Measurements from ENCODE around the gene METTL4. TPM values are rescaled to one million over a fixed set of nuclear protein-coding genes. Genes with fewer than 3 reads are reported as not detected.

Gene METTL4
- total and polyA plus RNA-seq, 2 of the 8 experiments (the other 6 are each of a cell fraction or from before 2014, with no cell fraction given) = 8.5 to 11.5 TPM

DNA sequence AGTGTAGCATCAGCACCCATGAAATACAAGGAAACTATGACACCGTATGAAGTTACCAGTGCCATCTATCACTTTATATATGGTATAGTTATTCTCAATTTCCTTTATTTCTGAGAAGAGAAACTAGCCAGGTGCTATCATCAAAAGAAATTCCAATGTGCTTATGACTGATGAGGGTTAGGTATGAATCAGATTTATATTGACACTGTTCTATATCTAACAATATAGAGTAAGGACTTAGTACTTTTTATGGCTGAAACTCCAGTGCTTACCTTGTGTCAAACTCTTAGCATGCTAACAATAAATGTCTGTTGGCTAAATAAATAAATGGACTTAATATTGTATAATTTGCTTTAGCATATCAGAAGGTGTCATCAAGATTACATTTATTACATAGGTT lies 6.9 kb downstream of the METTL4 start:
- TF ChIP-seq SAP30 (IDR thresholded peaks at IDR 0.05; ENCODE audit: insufficient read depth, insufficient replicate concordance, low read length) (no peak), RBBP5 (IDR thresholded peaks at IDR 0.05; ENCODE audit: borderline replicate concordance, low read depth, low read length) (no peak), USF2 (IDR thresholded peaks at IDR 0.05; ENCODE audit: low read length) (no peak), SIN3A (conservative IDR thresholded peaks at IDR 0.05 in 1 of 2, IDR thresholded peaks at IDR 0.05 in 1 of 2; ENCODE audit: low read depth in 1 of 2, low read length in 2 of 2) (no peak), TCF12 (IDR thresholded peaks at IDR 0.05; ENCODE audit: low read depth, low read length) (no peak), FOSL1 (IDR thresholded peaks at IDR 0.05; ENCODE audit: insufficient read depth, low read depth, low read length) (no peak), BACH1 (IDR thresholded peaks at IDR 0.05; ENCODE audit: low read length) (no peak), SP1 (IDR thresholded peaks at IDR 0.05; ENCODE audit: low read depth, low read length) (no peak), KDM4A (IDR thresholded peaks at IDR 0.05; ENCODE audit: low read depth, low read length, severe bottlenecking) (no peak)

More for the DNA sequence above, 6.9 kb downstream of the METTL4 start:
- Histone ChIP-seq H3K27me3 (replicated peaks in 1 of 4; ENCODE audit: control insufficient read depth in 3 of 4, extremely low read depth in 1 of 4, insufficient read depth in 3 of 4, low read length in 3 of 4) (no peaks in the 10 kb centered on the region), H3K23ac (ENCODE audit: insufficient read length) (no peak overlapping the region), H3K18ac (ENCODE audit: extremely low read depth, low read length) (no peak overlapping the region), H3K4me1 (replicated peaks in 1 of 4; ENCODE audit: control insufficient read depth in 3 of 4, insufficient read depth in 4 of 4, low read length in 3 of 4) (0 out of 7 replicates have a peak, but pooled peaks cover 0 to 2% (median 0%) of the 10 kb centered on the region in 4 experiments), H3K27ac (ENCODE audit: low read depth, low read length) (no peak overlapping the region), H3K79me1 (ENCODE audit: low read depth, low read length) (peaks cover under 1% of the 10 kb centered on the region; the same call in 1 of the 2 replicates), H2BK5ac (ENCODE audit: low read depth, low read length) (no peak overlapping the region), H2BK120ac (replicated peaks; ENCODE audit: low read depth, low read length) (no peak overlapping the region), H4K91ac (replicated peaks; ENCODE audit: insufficient read length, low read length) (no peak overlapping the region), H4K20me1 (replicated peaks in 1 of 2; ENCODE audit: control insufficient read depth in 1 of 2, insufficient read depth in 2 of 2, low read length in 2 of 2) (no peaks in the 10 kb centered on the region), H3K23me2 (ENCODE audit: low read depth, low read length) (no peaks in the 10 kb centered on the region), H2BK12ac (ENCODE audit: low read depth, low read length) (no peak overlapping the region), H3K79me2 (ENCODE audit: control insufficient read depth in 1 of 2, insufficient read depth in 2 of 2, low read length in 2 of 2) (peaks cover 1 to 9% of the 10 kb centered on the region in 2 experiments), H2BK15ac (ENCODE audit: low read length) (no peak overlapping the region), H3K36me3 (ENCODE audit: control insufficient read depth in 2 of 4, insufficient read depth in 4 of 4, low read length in 3 of 4) (peaks cover 0 to 9% (median 1%) of the 10 kb centered on the region in 4 experiments; a peak in 2 of 8 replicates), H3K4me2 (ENCODE audit: insufficient read depth in 1 of 2, low read depth in 2 of 2, low read length in 2 of 2) (no peak overlapping the region), H2AFZ (ENCODE audit: low read length) (no peak overlapping the region), H3K9ac (replicated peaks in 1 of 4; ENCODE audit: extremely low read depth in 1 of 4, low read depth in 3 of 4, low read length in 3 of 4) (no peak overlapping the region), H3K9me3 (ENCODE audit: insufficient read depth in 2 of 2, low read depth in 1 of 2, low read length in 1 of 2) (no peaks in the 10 kb centered on the region), H2AK5ac (ENCODE audit: low read depth, low read length) (no peak overlapping the region), H4K8ac (ENCODE audit: extremely low read depth, insufficient read depth, low read length) (no peak overlapping the region), H2BK20ac (ENCODE audit: low read length) (no peak overlapping the region), H3K56ac (replicated peaks; ENCODE audit: insufficient read length, low read depth, low read length) (no peak overlapping the region), H4K5ac (ENCODE audit: insufficient read length, low read depth, low read length) (no peak overlapping the region), H3K4me3 (ENCODE audit: extremely low read depth in 1 of 4, insufficient read depth in 2 of 4, low read depth in 3 of 4, low read length in 4 of 4) (no peak overlapping the region), H3K4ac (replicated peaks; ENCODE audit: insufficient read length, low read depth, low read length) (no peak overlapping the region), H3K14ac (ENCODE audit: insufficient read length) (no peak overlapping the region)
- ChIA-PET POLR2A (ENCODE audit: partially characterized antibody) (interaction anchor here (0.6 kb wide), 1 partner anchor 20 kb away, joined by 3 read pairs; no protein-coding TSS in a partner anchor), CTCF (ENCODE audit: partially characterized antibody) (interaction anchor here (0.6 kb wide), 1 partner anchor 1934 kb away, joined by 3 read pairs; no protein-coding TSS in a partner anchor)
- DNase-seq (ENCODE audit: low read depth in 1 of 2, low spot score in 2 of 2) (no peak), FAIRE-seq (no peak)
- WGBS, 2 experiments (ENCODE audit: extremely low coverage in 1 of 2, insufficient coverage in 1 of 2, insufficient read length in 1 of 2, insufficient replicate concordance in 2 of 2, low coverage in 1 of 2, low lambda C conversion rate in 2 of 2, missing lambda C conversion rate in 1 of 2) = 88% methylated on average over 1 of the region's 1 CpG; no CpG with 5 or more reads in 1 of the 2 experiments

Measured in H1 (cell line).